ENCODE measurements around the gene TMEM219.
"Not testable (repeated sequence)": the region's sequence is repeated elsewhere in the genome, so short reads cannot be mapped to it uniquely, and the experiment has no call there.

The TMEM219 gene, protein sequence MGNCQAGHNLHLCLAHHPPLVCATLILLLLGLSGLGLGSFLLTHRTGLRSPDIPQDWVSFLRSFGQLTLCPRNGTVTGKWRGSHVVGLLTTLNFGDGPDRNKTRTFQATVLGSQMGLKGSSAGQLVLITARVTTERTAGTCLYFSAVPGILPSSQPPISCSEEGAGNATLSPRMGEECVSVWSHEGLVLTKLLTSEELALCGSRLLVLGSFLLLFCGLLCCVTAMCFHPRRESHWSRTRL

DNA sequence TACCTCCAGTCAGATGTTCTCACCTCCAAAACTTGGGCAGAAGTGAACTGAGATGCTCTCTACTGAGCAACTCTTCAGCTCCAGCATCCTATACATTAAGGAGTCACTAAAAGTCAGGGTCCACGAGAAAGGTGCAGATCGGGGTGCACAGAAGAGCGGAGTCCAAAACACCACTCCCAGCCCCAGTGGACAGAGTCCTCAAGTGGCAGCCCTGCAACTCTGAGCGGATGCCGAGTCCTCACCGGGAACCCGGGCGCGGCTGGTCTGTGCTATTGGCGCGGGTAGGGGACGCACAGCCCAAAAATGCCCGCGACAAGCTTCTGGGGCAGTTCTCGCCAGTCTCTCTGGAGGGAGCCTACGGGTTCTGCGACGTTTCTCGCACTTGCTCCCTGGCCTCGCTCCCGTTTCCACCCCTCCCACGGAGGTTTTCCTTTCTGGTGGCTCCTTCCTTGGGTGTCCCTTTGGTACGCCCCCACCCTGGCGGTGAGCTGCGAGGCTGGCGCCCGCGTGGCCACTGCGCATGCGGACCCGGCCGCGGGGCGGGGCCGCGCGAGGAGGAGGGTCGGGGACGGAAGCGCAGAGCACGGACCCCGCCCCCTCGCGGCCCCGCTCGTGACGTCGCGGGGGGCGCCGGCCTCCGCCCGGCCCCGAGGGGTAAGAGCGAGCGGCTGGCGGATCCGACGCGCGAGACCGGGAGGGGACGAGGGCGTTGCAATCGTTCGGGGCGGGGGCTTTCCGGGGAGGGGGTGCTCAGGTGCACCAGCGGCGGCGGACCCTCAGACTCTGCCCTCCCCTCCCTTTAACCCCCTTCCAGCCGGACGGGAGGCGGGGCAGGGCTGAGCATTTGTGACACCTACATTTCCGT is at the start of gene TMEM219:
Gene TMEM219 (plus strand): TSS at position 601 of the 865 bp plus-strand sequence. CDS start 1,065 bp downstream, outside the sequence.
- peak; percentile 81 for DNase-seq

DNA sequence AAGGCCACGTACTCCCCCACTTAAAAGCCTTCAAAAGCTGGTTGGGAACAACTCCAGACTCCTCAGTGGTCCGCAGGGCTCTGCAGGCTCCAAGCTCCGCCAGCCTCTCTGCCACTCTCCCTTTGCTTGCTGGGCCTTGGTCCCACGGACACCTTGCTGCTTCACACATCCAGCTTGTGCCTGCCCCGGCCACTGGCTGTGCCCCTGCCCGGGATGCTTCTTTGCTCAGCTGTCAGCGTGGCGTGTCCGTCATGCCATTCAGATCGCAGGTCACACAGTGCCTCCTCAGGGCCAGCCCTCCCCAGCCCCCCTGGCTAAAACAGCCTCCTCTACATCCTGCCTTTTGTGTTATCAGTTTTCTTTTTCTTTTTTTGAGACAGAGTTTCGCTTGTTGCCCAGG is 49.8 kb upstream of the TMEM219 start:
- DNase-seq = no peak

DNA sequence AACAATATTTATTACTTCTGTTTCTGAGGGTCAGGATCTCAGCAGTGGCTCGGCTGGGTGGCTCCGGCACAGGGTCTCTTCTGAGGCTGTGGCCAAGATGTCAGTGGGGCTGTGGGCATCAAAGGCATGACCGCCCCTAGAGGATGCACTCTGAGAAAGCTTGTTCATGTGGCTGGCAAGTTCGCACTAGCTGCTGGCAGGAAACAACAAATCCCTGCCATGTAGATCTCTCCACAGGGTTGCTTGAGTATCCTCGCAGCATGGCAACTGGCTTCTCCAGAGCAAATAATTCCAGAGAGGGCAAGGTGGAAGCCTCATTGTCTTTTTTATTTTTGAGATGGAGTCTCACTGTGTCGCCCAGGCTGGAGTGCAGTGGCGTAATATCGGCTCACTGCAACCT is 48.4 kb upstream of the TMEM219 start:
- no peak for DNase-seq

DNA sequence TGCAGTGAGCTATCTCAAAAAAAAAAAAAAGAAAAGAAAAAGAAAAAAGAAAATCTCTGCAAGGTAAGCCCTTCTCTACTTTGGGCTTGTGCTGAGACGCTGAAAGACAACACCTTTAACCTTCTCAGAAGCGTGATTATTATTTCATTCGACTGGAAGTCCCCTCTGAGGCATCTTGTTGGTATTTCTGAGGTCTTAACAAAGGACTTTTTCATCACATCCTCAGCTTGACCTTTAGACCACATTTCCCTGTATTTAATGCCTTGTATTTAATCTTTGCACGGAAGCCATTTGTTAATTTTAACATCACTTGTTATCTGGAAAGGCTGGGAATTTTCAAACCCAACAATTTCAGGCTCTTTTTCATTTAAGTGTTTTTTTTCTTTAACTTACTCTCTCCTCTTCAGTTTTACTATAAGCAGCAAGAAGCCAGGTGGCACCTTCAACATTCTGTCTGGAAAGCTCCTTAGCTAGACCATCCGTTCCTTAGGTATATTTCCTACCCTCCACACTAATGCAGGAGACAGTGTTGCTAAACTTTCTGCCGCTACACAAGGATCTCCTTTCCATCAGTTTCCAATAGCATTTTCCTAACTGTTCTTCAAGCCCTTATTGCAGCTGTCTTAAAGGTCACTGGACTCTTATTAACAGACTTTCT is 46.2 kb upstream of the TMEM219 start:
- DNase-seq = peak; percentile 61

DNA sequence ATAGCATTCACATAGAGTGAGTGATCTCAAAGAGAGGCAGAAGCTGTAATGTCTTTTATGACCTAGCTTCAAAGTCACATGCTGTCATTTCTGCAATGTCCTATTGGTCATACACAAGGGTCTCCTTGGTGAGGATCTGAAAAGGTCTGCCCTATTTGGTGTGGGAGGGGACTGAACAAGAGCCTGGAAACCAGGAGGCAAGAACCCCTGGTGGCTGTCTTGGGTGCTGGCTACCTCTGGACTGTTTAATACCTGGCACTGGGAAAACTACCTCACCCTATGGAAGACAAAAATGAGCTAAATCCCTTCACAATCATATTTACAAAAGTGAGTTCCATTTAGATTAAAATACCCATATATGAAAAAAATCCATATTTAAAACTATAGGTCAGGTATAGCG is 44.9 kb upstream of the TMEM219 start:
- no peak for DNase-seq

DNA sequence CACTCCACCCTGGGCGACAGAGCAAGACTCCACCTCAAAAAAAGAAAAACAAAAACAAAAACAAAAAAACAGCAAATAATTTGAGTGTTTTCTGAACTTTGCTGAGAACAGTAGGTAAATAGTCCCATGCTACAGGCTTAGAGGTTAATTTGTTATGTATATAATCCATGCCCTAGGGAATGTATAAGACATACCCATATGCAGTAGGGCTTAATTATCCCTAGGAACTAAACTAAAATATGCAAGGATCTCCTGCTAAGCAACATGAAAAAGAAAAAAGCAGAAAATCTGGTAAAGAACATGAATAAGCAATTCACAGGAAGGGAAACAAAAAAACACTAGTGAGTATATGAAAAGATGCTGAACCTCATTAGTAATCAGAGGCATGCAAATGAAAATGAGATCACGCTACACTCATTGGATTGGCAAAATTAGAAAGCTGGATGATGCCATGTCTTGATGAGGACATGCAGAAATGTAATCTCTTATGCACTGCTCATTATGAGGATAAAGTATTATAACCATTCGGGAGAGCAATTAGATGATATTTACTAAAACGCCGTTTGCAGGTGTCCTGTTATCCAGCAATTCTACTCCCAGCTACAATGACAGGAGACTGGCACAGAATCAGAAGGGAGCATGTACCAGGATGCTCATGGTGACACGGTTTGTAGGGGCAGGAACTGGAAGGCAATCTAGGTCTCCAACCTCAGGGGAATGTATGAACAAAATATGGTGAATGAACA is 41.4 kb upstream of the TMEM219 start:
- no peak for DNase-seq

DNA sequence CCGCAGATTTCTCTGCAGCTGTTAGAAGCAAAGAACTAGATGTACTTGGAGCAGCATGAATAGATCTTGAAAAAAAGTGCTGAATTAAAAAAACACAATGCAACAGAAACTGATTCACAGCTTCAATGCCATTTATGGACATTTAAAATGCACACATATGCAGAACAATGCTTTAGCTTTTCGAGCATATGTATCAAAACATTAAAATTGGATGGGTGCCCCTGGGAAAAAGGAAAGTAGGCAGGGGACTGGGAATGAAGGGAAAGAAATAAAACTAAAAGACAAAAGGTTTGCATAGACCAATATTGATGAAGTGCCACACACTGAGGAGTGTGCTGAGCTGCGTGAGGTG is 40.9 kb upstream of the TMEM219 start:
- no peak for DNase-seq

DNA sequence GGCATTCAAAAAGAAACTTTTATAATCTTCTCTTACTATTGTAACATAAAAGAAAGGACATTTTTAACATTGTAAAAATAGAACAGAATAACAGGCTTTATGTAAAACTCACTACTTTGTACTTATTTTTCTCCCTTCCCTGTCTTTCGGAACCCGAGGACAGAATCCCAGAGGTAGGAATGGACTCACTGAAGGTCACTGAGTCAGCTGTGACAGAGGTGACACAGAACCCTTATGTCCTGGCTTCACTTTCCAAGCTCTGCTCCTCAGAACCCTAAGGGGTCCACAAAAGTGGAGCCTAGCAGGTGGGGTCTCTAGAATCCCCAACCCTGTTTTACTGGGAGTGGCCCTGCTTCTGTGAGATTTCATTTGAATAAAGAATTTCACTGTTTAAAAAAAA is 39.6 kb upstream of the TMEM219 start:
- no peak for DNase-seq

DNA sequence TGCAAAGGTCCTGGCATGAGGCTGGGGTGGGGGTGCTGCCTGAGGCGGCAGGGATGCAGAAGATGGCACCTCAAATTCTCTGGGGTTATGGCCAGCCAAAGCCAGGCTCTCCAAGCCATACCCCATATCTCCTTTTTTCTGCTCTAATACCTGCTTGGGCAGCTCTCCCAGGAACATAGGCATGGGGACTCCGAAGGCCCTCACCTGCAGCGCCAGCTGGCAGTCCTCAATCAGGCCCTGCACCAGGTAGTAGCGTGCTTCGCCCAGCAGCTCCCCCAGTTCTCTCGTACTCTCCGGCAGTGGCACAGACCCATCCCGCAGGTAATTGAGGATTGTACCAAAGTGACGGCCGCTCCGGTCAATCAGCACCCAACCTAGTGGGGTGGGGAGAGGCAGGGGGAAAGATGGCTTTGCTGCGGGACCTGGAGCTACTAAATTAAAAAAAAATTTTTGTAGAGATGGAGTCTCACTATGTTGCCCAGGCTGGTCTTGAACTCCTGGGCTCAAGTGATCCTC is 38.8 kb upstream of the TMEM219 start:
- no peak for DNase-seq

DNA sequence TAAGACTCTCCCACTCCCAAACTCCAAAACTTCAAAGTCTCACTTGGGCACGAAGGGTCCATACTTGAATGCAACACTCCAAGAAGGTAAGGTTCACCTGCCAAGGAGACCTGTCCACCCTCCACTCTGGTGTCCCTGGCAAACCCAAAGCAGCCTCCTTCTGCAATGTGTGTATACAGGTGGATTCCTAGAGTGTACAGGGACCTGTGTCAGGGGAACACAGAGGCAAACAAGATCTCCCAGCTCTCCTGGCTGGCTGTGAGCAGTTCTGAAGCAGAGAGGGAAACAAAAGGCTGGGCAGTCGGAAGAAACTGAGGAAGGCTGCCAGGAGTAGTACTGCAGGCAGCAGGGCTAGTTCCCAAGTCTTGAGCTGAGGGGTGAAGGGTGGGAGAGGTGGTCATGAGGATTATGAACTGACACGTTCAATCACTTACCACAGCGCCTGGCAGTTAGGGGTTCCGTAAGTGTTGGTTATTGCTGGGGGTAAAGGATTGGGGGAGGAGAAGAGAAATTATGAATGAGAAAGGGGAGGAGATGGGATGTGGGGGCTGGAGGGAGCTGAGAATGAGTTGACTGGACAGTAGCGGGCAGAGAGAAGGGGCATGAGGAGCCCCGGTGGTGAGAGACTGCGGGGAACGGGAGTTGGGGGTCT is 36.6 kb upstream of the TMEM219 start:
- no peak for DNase-seq

DNA sequence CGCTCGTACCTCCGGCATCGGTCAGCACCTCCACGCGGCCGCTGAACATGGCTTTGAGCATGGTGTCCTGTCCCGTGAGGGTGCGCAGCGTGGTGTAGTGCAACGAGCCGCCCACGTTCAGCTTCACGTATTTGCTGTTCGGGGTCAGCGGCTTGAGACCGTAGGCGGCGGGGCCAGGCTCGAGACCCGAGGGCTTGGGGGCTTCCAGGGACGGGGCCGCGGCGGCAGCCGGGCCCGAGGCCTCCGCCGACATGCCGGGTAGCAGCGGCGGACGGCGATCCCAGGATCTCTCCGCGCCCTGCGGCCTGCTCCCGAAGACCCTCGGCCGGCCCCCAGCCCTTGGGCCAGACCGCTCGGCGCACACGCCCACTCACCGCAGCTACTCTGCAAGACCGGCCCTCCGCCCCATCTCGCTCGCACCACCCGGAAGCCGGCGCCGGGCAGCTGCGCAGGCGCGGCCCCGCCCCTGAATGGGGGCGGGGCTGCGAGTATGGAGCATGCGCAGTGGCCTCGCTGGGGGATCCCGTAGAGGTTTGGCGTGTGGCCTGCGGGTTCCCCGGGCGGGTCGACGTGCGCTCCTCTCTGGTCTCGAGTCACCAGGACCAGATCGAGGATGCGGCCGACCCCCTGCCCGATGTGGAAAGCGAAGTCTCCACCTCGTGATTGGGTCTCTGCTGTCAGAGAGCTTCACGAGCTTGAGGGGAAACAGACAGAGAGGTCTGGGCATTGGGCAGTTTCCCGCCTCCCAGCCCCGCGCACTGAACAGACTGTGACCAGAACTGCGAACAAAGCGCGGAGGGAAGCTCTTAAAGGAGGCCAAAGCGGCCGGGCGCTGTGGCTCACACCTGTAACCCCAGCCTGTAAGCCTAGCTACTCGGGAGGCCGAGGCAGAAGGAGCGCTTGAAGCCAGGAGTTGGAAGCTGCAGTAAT is 35.8 kb upstream of the TMEM219 start, which contains the start of gene KCTD13:
Gene KCTD13 (minus strand): TSS at position 446 of the 930 bp plus-strand sequence. CDS start 193 bp downstream, at position 253.
- peak; percentile 61 for DNase-seq

DNA sequence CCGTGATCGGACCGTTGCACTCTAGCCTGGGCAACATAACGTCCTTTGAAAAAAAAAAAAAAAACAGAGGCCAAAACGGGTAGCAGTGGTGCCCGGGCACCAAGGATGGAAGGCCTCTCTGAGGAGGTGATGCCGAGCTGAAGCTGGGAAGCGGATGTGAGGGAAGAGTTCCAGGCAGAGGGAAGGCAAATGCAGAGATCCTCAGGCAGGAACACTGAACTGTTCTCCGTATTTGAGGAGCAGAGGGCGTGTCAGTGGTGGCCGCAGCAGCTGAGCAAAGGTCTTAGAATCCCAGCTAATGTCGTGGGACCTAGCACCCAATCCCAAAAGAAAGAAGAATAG is 35.2 kb upstream of the TMEM219 start:
- no peak for DNase-seq

DNA sequence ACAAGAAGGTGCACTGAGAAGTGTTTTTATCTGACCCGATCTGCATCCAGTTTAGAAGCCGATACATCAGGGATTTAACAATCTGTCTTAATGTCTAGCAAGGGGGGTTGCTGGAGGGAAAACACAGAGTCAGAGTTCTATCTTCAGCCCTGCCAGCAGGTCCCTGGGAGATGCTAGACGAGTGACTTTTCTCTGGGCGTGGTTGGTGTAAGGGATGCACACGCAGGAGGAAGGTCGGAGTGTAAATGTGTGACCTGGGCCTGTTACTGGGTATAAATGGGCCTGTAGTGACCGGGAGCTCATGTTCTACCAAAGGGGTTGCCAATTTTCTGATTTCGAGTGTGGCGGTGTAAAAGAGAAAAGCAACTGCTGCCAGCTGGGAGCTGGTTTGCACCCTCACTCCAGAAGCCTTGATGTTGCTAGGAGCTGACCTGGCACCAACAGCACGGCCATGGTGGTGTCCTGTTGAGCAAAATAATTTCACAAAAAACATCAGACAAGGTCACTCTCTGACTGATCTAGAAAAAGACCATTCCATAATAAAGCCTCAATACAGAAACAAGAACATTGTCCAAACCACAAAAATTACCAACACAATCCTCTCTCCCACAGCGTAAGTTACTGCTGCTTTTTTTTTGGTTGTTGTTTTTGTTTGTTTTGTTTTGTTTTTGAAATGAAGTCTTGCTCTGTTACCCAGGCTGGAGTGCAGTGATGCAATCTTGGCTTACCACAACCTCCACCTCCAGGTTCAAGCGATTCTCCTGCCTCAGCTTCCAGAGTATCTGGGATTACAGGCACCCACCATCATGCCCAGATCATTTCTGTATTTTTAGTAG is 34.6 kb upstream of the TMEM219 start:
- no peak for DNase-seq

DNA sequence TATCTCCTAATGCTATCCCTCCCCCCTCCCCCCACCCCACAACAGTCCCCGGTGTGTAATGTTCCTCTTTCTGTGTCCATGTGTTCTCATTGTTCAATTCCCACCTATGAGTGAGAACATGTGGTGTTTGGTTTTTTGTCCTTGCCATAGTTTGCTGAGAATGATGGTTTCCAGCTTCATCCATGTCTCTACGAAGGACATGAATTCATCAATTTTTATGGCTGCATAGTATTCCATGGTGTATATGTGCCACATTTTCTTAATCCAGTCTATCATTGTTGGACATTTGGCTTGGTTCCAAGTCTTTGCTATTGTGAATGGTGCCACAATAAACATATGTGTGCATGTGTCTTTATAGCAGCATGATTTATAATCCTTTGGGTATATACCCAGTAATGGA is 30.1 kb upstream of the TMEM219 start:
- DNase-seq = not testable (repeated sequence)

DNA sequence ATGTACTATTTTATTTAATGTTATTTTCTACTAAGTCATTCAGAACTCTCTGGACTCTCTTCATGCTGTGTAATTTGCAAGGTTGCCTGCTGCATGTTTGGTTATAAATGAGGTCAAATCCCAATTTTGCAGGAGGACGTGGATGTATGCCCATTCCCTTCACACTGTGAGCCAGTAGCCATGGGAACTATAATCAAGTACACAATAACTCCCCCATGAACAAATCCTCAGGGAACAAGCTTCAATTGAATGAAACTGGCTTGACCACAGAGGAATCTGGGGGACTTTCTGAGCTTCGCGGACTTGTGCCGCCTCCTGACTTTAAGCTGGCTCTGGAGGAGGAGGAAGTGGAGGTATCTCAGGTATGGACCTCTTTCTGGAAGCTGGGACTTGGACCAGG is 21.2 kb upstream of the TMEM219 start:
- DNase-seq = no peak

DNA sequence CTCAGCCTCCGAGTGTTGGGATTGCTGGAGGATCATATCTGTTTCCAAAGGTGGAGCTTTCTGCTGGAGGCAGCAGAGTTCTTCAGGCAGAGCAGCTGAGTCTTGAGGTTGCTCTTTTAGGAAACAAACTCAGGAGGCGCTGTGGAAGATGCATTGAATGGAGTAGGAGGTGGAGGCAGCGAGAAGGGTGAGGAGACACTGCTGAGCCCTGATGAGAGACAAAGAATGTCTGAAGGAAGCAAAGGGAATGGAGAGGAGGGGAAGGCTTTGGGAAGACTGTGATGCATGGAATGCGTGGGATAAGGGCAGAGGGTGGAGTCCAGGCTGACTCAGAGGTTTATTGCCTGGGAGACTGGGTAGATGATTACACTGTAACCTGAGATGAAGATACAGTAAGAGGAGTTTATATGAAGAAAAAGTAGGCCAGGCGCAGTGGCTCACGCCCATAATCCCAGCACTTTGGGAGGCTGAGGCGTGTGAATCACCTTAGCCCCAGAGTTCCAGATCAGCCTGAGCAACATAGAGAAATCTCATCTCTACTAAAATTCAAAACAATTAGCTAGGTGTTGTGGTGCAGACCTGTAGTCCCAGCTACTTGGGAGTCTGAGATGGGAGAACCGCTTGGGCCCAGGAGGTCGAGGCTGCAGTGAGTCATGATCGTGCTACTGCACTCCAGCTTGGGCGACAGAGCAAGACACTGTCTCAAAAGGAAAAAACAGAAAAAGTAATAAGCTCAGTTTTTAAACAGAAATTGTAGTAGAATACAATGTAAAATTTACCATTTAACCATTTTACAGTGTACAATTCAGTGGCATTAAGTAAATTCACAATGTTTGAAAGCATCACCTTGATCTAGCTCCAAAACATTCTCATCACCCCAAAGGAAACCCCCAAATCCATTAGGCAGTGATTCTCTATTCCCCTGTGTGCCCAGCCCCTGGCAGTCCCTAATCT is 17.8 kb upstream of the TMEM219 start:
- DNase-seq = peak; percentile 100

DNA sequence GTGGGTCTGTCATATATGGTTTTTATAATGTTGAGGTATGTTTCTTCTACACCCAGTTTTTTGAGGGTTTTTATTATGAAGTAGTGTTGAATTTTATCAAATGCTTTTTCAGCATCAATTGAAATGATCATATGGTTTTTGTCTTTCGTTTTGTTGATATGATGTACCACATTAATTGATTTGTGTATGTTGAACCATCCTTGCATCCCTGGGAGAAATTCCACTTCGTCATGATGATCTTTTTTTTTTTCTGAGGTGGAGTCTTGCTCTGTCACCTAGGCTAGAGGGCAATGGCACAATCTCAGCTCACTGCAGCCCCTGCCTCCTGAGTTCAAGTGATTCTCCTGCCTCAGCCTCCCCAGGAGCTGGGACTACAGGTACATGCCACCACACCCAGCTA is 14.0 kb upstream of the TMEM219 start:
- no peak for DNase-seq

DNA sequence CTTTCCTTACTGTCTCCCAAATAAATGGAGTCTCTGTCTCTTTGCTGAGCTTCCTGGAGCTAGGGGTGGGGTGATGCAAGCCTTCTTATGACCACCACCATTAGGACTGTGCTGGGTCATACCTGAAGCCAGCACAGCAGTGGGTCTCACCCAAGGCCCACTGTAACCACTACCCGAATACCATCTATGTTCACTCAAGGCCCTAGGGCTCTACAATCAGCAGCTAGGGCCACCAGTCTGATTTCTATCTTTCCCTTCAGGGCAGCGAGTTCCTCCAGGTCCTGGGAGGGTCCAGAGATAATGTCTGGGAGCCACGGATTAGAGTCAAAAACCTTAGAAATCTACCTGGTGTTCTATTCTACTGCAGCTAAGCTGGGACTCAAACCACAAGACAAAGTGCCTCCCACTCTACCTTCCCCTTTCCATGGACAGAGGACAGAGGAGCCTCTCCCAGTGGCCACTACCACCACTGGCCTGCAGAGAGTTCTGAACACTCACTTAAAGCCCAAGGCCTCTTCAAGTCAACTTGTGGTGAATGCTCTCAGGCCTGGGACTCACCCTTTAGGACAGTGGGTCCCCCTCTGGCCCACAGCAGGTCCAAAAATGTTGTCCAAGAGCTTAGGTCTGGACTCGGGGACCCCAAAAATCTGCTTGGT is 10.9 kb upstream of the TMEM219 start:
- no peak for DNase-seq
